VCaP (cell line): ENCODE measurements around the gene TNFAIP8L1.

Experiments
- H3K27ac ChIP-seq: fragments of 450-650 bp; 2 replicates; pipeline ENCODE4 v1.5.1; 2017
- TF ChIP-seq, protein P1 (sequence below): fragments of 450-650 bp; conservative IDR thresholded peaks from 2 replicates; pipeline ENCODE4 v1.5.1; 2017; ENCODE audit warnings: mild to moderate bottlenecking, moderate library complexity

TNFAIP8L1 gene

GRCh38 chr19:4602173-4602788, 37.0 kb upstream of the TNFAIP8L1 start:
- TF ChIP-seq, protein P1, sequence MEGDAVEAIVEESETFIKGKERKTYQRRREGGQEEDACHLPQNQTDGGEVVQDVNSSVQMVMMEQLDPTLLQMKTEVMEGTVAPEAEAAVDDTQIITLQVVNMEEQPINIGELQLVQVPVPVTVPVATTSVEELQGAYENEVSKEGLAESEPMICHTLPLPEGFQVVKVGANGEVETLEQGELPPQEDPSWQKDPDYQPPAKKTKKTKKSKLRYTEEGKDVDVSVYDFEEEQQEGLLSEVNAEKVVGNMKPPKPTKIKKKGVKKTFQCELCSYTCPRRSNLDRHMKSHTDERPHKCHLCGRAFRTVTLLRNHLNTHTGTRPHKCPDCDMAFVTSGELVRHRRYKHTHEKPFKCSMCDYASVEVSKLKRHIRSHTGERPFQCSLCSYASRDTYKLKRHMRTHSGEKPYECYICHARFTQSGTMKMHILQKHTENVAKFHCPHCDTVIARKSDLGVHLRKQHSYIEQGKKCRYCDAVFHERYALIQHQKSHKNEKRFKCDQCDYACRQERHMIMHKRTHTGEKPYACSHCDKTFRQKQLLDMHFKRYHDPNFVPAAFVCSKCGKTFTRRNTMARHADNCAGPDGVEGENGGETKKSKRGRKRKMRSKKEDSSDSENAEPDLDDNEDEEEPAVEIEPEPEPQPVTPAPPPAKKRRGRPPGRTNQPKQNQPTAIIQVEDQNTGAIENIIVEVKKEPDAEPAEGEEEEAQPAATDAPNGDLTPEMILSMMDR: no peak
- H3K27ac ChIP-seq: no peak overlapping the region

GRCh38 chr19:4602915-4603314, 36.4 kb upstream of the TNFAIP8L1 start:
- H3K27ac ChIP-seq: no peak overlapping the region
- TF ChIP-seq, protein P1: no peak

DNA sequence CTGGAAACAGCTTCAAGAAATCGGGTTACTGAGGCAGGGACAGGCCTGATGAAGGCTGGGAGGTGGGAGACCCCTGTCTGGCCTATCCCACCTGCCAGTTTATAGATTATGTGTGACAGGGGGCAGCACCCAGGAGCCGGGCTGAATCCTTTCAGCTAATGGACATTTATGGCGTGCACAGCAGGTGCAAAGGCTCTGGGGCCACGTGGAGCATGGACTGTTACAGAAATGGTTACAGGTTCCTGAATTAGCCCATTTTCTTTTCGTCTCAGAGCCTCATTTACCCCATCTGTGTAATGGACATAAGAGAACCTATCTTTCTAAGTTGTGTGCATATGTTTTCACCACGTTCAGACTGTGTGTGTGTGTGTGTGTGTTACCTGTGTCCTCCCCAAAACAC, 34.4 kb upstream of the TNFAIP8L1 start:
- TF ChIP-seq, protein P1: no peak
- H3K27ac ChIP-seq: no peak overlapping the region

DNA sequence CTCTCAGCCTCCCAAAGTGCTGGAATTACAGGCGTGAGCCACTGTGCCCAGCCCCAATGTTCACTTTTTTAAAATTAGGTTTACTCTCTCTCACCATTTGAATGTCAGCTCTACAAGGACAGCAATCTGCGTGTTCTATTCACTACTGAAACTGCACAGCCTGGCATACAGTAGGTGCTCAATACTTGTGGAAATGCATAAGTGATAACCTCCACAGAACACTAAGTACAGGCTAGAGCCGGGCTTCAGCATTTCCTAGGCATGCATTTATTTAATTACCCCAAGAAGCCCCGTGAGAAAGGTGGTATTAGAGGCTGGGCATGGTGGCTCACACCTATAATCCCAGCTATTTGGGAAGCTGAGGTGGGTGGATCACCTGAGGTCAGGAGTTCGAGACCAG, 33.1 kb upstream of the TNFAIP8L1 start:
- H3K27ac ChIP-seq: no peak overlapping the region
- TF ChIP-seq, protein P1: no peak

DNA sequence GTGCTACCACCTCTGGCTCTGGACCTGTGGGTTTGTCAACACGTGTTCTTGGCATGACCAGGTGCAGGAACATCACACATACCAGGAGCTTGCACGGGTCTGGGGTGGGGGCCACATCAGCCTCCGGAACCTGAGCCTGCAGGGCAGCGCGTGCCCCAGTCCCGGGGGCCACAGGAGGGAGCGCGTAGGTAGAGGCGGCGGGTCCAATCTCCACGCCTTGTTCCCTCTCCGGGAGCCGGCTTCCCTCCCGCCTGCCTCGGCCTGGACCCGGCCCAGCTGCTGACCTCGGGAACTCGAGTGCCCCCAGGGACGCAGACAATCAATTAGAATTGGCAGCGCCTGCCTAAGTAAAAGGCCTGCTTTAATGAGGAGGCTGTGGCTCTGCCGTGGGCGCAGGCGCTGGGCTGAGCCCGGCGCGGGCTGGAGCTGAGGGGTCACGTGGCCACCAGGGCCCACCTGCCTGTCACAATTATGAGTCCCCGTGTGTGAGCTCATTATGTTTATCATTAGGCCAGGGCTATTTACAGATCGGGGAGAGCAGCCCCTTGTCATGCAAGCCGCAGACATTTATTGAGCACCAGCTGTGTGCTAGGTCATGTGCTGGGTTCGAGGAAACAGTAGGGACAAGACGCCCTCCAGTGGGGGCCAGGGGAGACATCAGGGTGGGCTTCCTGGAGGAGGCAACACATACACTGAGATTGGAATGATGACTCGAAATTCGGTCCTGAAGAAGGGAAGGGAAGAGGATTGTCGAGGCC, 32.2 kb upstream of the TNFAIP8L1 start:
- no peak overlapping the region for H3K27ac ChIP-seq
- TF ChIP-seq, protein P1: no peak

- TF ChIP-seq, protein P1: no peak
Observed at GRCh38 chr19:4609878-4610511, 29.3 kb upstream of the TNFAIP8L1 start.

GRCh38 chr19:4613254-4613751, 26.0 kb upstream of the TNFAIP8L1 start:
- TF ChIP-seq, protein P1: no peak
- no peak overlapping the region for H3K27ac ChIP-seq

More at GRCh38 chr19:4609878-4610511, 29.3 kb upstream of the TNFAIP8L1 start:
- no peak overlapping the region for H3K27ac ChIP-seq
